ENCODE results near the gene COL9A3. TPM values are rescaled to one million over a fixed set of nuclear protein-coding genes. Genes with fewer than 3 reads are reported as not detected.

COL9A3 gene
- total RNA-seq, 4 donors from 2014 or later: 6.0 to 223 (median 8.0) TPM

DNA sequence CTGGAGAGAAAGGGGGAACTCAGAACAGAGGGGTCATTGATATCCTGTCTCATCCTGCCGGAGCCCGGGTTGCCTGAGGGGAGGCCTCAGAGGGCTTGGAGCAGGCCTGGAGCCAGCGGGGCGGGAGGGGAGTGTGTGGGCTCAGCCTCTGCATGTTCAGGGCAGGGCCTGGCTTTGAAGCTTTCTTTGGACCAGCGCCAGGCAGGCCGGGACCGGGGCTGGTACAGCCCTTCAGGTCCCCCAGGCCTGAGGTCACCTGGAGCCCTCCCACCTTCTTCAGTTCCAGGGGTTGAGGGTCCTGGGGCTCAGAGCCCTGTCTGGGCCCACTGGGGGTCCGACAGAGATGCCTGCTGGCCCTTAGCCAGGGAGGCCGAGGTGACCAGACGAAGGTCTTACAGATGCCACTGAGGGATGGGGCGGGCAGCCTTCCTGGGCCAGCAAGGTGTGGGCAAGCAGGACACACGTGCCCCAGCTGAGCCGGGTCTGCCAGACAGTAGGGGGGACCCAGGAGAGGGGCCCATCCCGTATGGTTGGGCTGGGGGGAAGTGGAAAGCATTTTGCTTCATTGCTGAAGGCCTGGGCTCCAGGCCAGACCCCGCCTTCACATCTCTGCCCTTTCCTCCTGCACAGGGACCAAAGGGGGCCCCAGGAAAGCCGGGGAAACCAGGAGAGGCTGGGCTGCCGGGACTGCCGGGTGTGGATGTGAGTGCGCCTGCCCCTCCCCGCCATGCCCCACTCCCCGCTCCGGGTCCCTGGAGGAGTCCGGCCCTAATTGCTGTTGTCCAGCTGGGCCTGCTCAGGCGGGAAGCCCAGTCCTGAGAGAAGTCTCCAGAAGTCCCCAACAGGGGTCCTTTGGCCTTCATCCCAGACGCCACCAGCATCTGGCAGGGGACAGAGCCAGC lies 2.0 kb downstream of the COL9A3 start:
- no peak overlapping the region for H3K4me3 ChIP-seq
- in situ Hi-C loops (cut with MboI; ENCODE audit: low pct_ligation_motif_present in 1 of 4, low pct_unique_long_range_greater_than_20kb in 1 of 4, low sequenced_read_pairs in 3 of 4): no loop called here
- 16% methylated on average over 18 of the region's 25 CpGs; no CpG with 5 or more reads in 1 of the 2 donors for WGBS, 2 donors (ENCODE audit: low coverage in 1 of 2)

DNA sequence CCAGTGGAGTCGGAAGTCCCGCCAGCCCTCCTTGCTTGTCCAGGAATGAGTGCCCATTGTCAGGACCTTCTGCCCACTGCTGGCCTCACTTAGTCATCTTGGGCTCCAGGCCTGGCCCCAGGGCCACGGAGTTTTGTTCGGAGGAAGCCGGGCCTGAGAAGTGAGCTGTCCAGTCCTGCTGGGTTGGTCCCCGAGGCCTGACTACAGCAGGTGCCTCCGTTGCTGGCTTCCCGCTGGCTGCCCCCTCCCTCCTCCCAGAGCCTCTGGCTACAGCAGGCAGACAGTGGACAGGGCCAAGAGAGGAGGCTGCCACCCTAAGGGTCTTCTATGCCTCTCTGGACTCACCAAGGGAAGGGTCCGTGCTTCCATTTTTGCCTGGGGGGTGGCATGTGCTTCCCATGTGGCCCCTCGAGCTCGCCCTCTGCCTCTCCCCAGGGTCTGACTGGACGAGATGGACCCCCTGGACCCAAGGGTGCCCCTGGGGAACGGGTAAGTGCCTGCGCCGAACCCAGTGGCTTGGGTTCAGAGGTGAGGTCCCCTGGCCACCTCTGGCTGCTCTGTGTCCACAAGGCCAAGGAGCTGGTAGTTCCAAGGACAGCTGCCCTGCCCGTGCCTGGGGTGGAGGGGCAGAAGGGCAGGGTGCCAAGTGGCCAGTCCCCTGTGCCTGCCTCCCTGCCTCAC lies 2.8 kb downstream of the COL9A3 start:
- Histone ChIP-seq H3K4me1 (peaks cover 26 to 45% (median 35%) of the 10 kb centered on the region in 4 donors), H3K27me3 (peaks cover 61% of the 10 kb centered on the region), H3K36me3 (no peaks in the 10 kb centered on the region), H3K27ac (peak overlapping the region in 1 of 4 donors; percentile 39), H3K4me3 (no peak overlapping the region), H3K9me3 (no peaks in the 10 kb centered on the region)
- TF ChIP-seq POLR2AphosphoS5 (IDR thresholded peaks at IDR 0.05) (no peak), EP300 (IDR thresholded peaks at IDR 0.05; ENCODE audit: low read depth) (no peak), POLR2A (IDR thresholded peaks at IDR 0.05) (no peak)
- TF ChIP-seq, protein P1, sequence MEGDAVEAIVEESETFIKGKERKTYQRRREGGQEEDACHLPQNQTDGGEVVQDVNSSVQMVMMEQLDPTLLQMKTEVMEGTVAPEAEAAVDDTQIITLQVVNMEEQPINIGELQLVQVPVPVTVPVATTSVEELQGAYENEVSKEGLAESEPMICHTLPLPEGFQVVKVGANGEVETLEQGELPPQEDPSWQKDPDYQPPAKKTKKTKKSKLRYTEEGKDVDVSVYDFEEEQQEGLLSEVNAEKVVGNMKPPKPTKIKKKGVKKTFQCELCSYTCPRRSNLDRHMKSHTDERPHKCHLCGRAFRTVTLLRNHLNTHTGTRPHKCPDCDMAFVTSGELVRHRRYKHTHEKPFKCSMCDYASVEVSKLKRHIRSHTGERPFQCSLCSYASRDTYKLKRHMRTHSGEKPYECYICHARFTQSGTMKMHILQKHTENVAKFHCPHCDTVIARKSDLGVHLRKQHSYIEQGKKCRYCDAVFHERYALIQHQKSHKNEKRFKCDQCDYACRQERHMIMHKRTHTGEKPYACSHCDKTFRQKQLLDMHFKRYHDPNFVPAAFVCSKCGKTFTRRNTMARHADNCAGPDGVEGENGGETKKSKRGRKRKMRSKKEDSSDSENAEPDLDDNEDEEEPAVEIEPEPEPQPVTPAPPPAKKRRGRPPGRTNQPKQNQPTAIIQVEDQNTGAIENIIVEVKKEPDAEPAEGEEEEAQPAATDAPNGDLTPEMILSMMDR (IDR thresholded peaks at IDR 0.05): no peak
- intact Hi-C loops (cut with DNase I; ENCODE audit: low total_unique reads): no loop called here
- 56% methylated on average over 14 of the region's 16 CpGs; no CpG with 5 or more reads in 1 of the 2 donors for WGBS, 2 donors (ENCODE audit: low coverage in 1 of 2)
- in situ Hi-C loops (cut with MboI; ENCODE audit: low pct_ligation_motif_present in 1 of 4, low pct_unique_long_range_greater_than_20kb in 1 of 4, low sequenced_read_pairs in 3 of 4): no loop called here
- DNase-seq: no peak

More for the DNA sequence above, 2.0 kb downstream of the COL9A3 start:
- peaks cover 18 to 39% (median 30%) of the 10 kb centered on the region in 4 donors for H3K4me1 ChIP-seq
- intact Hi-C loops (cut with DNase I; ENCODE audit: low total_unique reads): no loop called here
- peak; percentile 56 for DNase-seq
- peak overlapping the region in 1 of 4 donors; percentile 41 for H3K27ac ChIP-seq
- H3K36me3 ChIP-seq: no peaks in the 10 kb centered on the region
- H3K27me3 ChIP-seq: peaks cover 66% of the 10 kb centered on the region
- TF ChIP-seq POLR2A (IDR thresholded peaks at IDR 0.05) (no peak), POLR2AphosphoS5 (IDR thresholded peaks at IDR 0.05) (no peak), EP300 (IDR thresholded peaks at IDR 0.05; ENCODE audit: low read depth) (no peak)
- TF ChIP-seq, protein P1 (IDR thresholded peaks at IDR 0.05): no peak
- no peaks in the 10 kb centered on the region for H3K9me3 ChIP-seq

DNA sequence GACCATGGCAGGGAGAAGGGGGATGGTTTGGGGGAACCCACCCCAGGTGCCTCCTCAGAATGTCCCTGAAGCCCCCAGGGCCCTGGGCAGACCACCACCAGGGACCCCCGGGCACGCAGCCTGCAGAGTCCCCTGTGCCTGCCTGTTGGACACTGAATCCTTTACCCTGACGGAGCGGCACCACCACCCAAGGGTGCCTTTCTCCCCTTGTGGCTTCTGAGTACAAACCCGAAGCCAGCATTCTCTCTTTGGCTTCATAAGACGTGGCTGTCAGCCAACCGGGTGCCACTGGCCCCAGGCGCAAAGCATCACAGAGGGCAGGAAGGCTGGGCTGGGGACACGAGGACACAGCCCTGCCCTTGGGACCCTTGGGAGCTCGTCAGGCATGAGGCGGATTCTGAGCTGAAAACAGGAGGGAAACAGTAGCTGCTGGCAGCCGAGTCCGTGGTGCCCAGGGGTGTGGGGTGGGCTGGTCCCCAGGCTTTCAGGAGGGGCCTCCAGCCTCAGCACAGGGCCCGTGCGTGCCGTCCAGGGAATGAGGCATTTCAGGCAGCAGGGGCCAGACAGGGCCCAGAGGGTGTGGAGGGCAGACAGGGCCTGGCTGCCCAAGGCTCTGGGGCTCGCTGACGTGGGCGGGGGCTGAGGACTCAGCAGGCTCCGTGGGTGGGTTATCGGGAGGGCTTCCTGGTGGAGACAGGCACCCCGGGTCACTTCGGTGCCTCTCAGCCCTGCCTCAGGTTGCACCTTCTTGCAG lies 3.5 kb downstream of the COL9A3 start:
- Histone ChIP-seq H3K9me3 (no peaks in the 10 kb centered on the region), H3K36me3 (no peaks in the 10 kb centered on the region), H3K4me1 (peaks cover 28 to 46% (median 39%) of the 10 kb centered on the region in 4 donors), H3K27ac (no peak overlapping the region), H3K27me3 (peaks cover 53% of the 10 kb centered on the region), H3K4me3 (no peak overlapping the region)
- intact Hi-C loops (cut with DNase I; ENCODE audit: low total_unique reads): no loop called here
- in situ Hi-C loops (cut with MboI; ENCODE audit: low pct_ligation_motif_present in 1 of 4, low pct_unique_long_range_greater_than_20kb in 1 of 4, low sequenced_read_pairs in 3 of 4): no loop called here
- TF ChIP-seq, protein P1 (IDR thresholded peaks at IDR 0.05): no peak
- TF ChIP-seq POLR2AphosphoS5 (IDR thresholded peaks at IDR 0.05) (no peak), EP300 (IDR thresholded peaks at IDR 0.05; ENCODE audit: low read depth) (no peak), POLR2A (IDR thresholded peaks at IDR 0.05) (no peak)
- DNase-seq: no peak
- WGBS, 2 donors (ENCODE audit: low coverage in 1 of 2): 76% methylated on average over 14 of the region's 23 CpGs; no CpG with 5 or more reads in 1 of the 2 donors

Data from transverse colon (tissue), 4 donors.